RWPE1 (cell line): Measurements from ENCODE around the gene LRRFIP1.
A peak's percentile ranks its signal among the peaks of the same experiment; 100 is the strongest.

ENCODE experiments used
- CTCF ChIA-PET: fragments of 350-600 bp; sonication (Branson Sonifier 250); formaldehyde crosslinking; extraction: SDS; loops from one replicate; lab custom pipeline; 2021; lab: Yijun Ruan, JAX
- POLR2A ChIA-PET: fragments of 400-600 bp; formaldehyde crosslinking; extraction: SDS; loops from one replicate; lab custom pipeline; 2020; ENCODE audit warnings: antibody characterized with exemption; ENCODE audit not compliant: low non-redundant PET; lab: Yijun Ruan, JAX
- DNase-seq: peaks from one replicate; pipeline ENCODE4 v3.0.0; 2012; ENCODE audit warnings: low spot score
- H3K27ac ChIP-seq: fragments of 450-650 bp; 2 replicates; pipeline ENCODE4 v1.5.1; 2017
- CTCF ChIP-seq: fragments of 450-650 bp; conservative IDR thresholded peaks from 2 replicates; pipeline ENCODE4 v1.5.1; 2017; ENCODE audit warnings: low read depth, mild to moderate bottlenecking

Gene LRRFIP1

GRCh38 chr2:237585590-237586221, 41.7 kb upstream of the LRRFIP1 start:
- POLR2A ChIA-PET = no interaction called here

GRCh38 chr2:237588044-237588696, 39.2 kb upstream of the LRRFIP1 start:
- ChIA-PET POLR2A (no interaction called here), CTCF (interaction anchor here (0.6 to 0.7 kb wide), 2 partner anchors 165 to 167 kb away, joined by 3 to 11 read pairs; no protein-coding TSS in a partner anchor)
- TF ChIP-seq CTCF = no peak
- no peak overlapping the region for H3K27ac ChIP-seq
- no peak for DNase-seq

More at GRCh38 chr2:237585590-237586221, 41.7 kb upstream of the LRRFIP1 start:
- no peak overlapping the region for H3K27ac ChIP-seq
- TF ChIP-seq CTCF = no peak
- CTCF ChIA-PET = interaction anchor here (0.9 to 1.0 kb wide), 2 partner anchors 13 to 73 kb away, joined by 3 to 4 read pairs; no protein-coding TSS in a partner anchor
- no peak for DNase-seq

GRCh38 chr2:237590272-237591140, 36.9 kb upstream of the LRRFIP1 start, which contains the start of gene RAB17:
Gene RAB17 (minus strand): TSS chr2:237590734. CDS start chr2:237586154, 4,580 bp downstream.
- ChIA-PET POLR2A (interaction anchor here (0.7 kb wide), 1 partner anchor 120 kb away, joined by 3 read pairs; no protein-coding TSS in a partner anchor), CTCF (interaction anchor here (0.7 kb wide), 1 partner anchor 1072 kb away, joined by 7 read pairs; no protein-coding TSS in a partner anchor)

GRCh38 chr2:237591141-237591881, 36.1 kb upstream of the LRRFIP1 start:
- peak; percentile 74 for DNase-seq
- peak overlapping the region; percentile 59 for H3K27ac ChIP-seq
- ChIA-PET POLR2A (interaction anchor here (0.7 kb wide), 1 partner anchor 11 kb away, joined by 3 read pairs; no protein-coding TSS in a partner anchor), CTCF (interaction anchor here (0.7 kb wide), 1 partner anchor 1072 kb away, joined by 7 read pairs; no protein-coding TSS in a partner anchor)
- TF ChIP-seq CTCF = no peak

More at GRCh38 chr2:237590272-237591140, 36.9 kb upstream of the LRRFIP1 start, which contains the start of gene RAB17:
- peak within 1 kb of the TSS; percentile 59 for H3K27ac ChIP-seq
- no peak for TF ChIP-seq CTCF
- peak; percentile 61 for DNase-seq

GRCh38 chr2:237592425-237592980, 34.9 kb upstream of the LRRFIP1 start:
- H3K27ac ChIP-seq = no peak overlapping the region
- no peak for TF ChIP-seq CTCF
- POLR2A ChIA-PET = no interaction called here
- no peak for DNase-seq
- CTCF ChIA-PET = interaction anchor here (0.7 kb wide), 1 partner anchor 786 kb away, joined by 5 read pairs; no protein-coding TSS in a partner anchor
